ENCODE measurements around the gene PSMB5.
"Not testable (repeated sequence)": the region's sequence is repeated elsewhere in the genome, so short reads cannot be mapped to it uniquely, and the experiment has no call there.

GRCh38 chr14:23013749-23014054 lies 21.0 kb downstream of the PSMB5 start:
- not testable (repeated sequence) for TF ChIP-seq CTCF (IDR thresholded peaks at IDR 0.05; ENCODE audit: borderline replicate concordance, extremely low read depth, low read length, poor library complexity, severe bottlenecking); EZH2 (IDR thresholded peaks at IDR 0.05; ENCODE audit: borderline replicate concordance, low read depth, low read length, severe bottlenecking)

Data from DND-41 (cell line).